BJ (cell line): Measurements from ENCODE around the gene SPON1. TPM values are rescaled to one million over a fixed set of nuclear protein-coding genes. Genes with fewer than 3 reads are reported as not detected.

Experiments
- CTCF ChIA-PET: fragments of 350-600 bp; formaldehyde crosslinking; extraction: SDS; loops from one replicate; lab custom pipeline; 2021; ENCODE audit warnings: antibody characterized with exemption, inconsistent platforms; lab: Yijun Ruan, JAX
- POLR2A ChIA-PET: fragments of 300-600 bp; sonication (Branson Sonifier 250); formaldehyde crosslinking; extraction: SDS; loops from one replicate; lab custom pipeline; 2021; ENCODE audit warnings: antibody characterized with exemption; lab: Charles Lee
- DNase-seq: peaks from one replicate; pipeline ENCODE4 v3.0.0-alpha.2; 2011; ENCODE audit warnings: low read depth
- H3K27me3 ChIP-seq: 2 replicates; pipeline ENCODE4 v1.6.0; 2011; ENCODE audit warnings: low read length; ENCODE audit not compliant: control insufficient read depth, insufficient read depth
- H3K36me3 ChIP-seq: 2 replicates; pipeline ENCODE4 v1.5.1; 2011; ENCODE audit warnings: low read length; ENCODE audit not compliant: control insufficient read depth, insufficient read depth
- H3K4me3 ChIP-seq: 2 replicates; pipeline ENCODE4 v1.5.1; 2011; ENCODE audit warnings: low read depth, mild to moderate bottlenecking, control low read depth, low read length
- CTCF ChIP-seq: IDR thresholded peaks from 2 replicates; pipeline ENCODE4 v1.5.1; 2011; ENCODE audit warnings: low read depth, mild to moderate bottlenecking, control low read depth, inconsistent platforms, low read length, moderate library complexity; ENCODE audit not compliant: insufficient read depth
- polyA plus RNA-seq: library from polyadenylated mRNA; depleted of rRNA; stranded (reverse); fragments of >200 nt; gene quantifications from 2 replicates; pipeline ENCODE4 v1.2.3, GENCODE V29; 2011

SPON1 gene
- polyA plus RNA-seq, 1 experiment = not detected

GRCh38 chr11:14065141-14065540, 102.6 kb downstream of the SPON1 start:
- ChIA-PET CTCF (no interaction called here), POLR2A (no interaction called here)
- no peak for DNase-seq
- TF ChIP-seq CTCF = no peak
- H3K36me3 ChIP-seq = no peaks in the 10 kb centered on the region
- H3K27me3 ChIP-seq = no peaks in the 10 kb centered on the region
- no peak overlapping the region for H3K4me3 ChIP-seq

- no peak for DNase-seq
- no peaks in the 10 kb centered on the region for H3K27me3 ChIP-seq
- ChIA-PET POLR2A (no interaction called here), CTCF (no interaction called here)
- H3K4me3 ChIP-seq = no peak overlapping the region
- no peak for TF ChIP-seq CTCF
- H3K36me3 ChIP-seq = no peaks in the 10 kb centered on the region
Measured at GRCh38 chr11:14065681-14066080, 103.2 kb downstream of the SPON1 start.

- no peaks in the 10 kb centered on the region for H3K27me3 ChIP-seq
- H3K4me3 ChIP-seq = no peak overlapping the region
- no peak for TF ChIP-seq CTCF
- ChIA-PET CTCF (interaction anchor here (1.3 kb wide), 1 partner anchor 10 kb away, joined by 3 read pairs; no protein-coding TSS in a partner anchor), POLR2A (no interaction called here)
- no peaks in the 10 kb centered on the region for H3K36me3 ChIP-seq
- no peak for DNase-seq
Measured at GRCh38 chr11:14067686-14068085, 105.2 kb downstream of the SPON1 start.

- POLR2A ChIA-PET = no interaction called here
- CTCF ChIA-PET = no interaction called here
- TF ChIP-seq CTCF = no peak
- no peak overlapping the region for H3K4me3 ChIP-seq
- no peak for DNase-seq
- no peaks in the 10 kb centered on the region for H3K27me3 ChIP-seq
- no peaks in the 10 kb centered on the region for H3K36me3 ChIP-seq
Measured at GRCh38 chr11:14070896-14071295, 108.4 kb downstream of the SPON1 start.

GRCh38 chr11:14073849-14074476, 111.4 kb downstream of the SPON1 start:
- DNase-seq = no peak
- POLR2A ChIA-PET = no interaction called here

More at GRCh38 chr11:14073849-14074476, 111.4 kb downstream of the SPON1 start:
- no peak overlapping the region for H3K4me3 ChIP-seq
- TF ChIP-seq CTCF = no peak
- no peaks in the 10 kb centered on the region for H3K27me3 ChIP-seq
- H3K36me3 ChIP-seq = no peaks in the 10 kb centered on the region
- CTCF ChIA-PET = no interaction called here
